Gastrocnemius medialis (tissue), 4 donors: ENCODE measurements around the gene MED13L. TPM values are rescaled to one million over a fixed set of nuclear protein-coding genes. Genes with fewer than 3 reads are reported as not detected.

Experiments used
- ATAC-seq, 2 donors: fragments of 150-250 bp; one replicate each; pipeline ENCODE4 v1.9.1; 2016
- DNase-seq, 2 donors: peaks; one replicate each; pipeline ENCODE4 v3.0.0-alpha.2; 2019
- H3K27ac ChIP-seq, 4 donors: fragments of 200-600 bp; sonication (generic); 1 replicate in 1 of 4; 2 replicates in 3 of 4; pipeline ENCODE4 v1.5.1; 2016 to 2018; ENCODE audit warnings: mild to moderate bottlenecking in 2 of 4, moderate library complexity in 1 of 4
- H3K27me3 ChIP-seq, 3 donors: fragments of 200-600 bp; sonication (generic) in 2 of 3; 1 replicate in 1 of 3; 2 replicates in 2 of 3; pipeline versions ENCODE4 v1.5.1 to v1.6.0; 2016 to 2019; ENCODE audit warnings: mild to moderate bottlenecking in 1 of 3, moderate library complexity in 1 of 3
- H3K36me3 ChIP-seq, 2 donors: fragments of 200-600 bp; sonication (generic) in 1 of 2; one replicate each; pipeline ENCODE4 v1.5.1; 2017 to 2018
- H3K4me1 ChIP-seq, 2 donors: fragments of 200-600 bp; sonication (generic) in 1 of 2; one replicate each; pipeline ENCODE4 v1.5.1; 2016 to 2017; ENCODE audit warnings: mild to moderate bottlenecking in 2 of 2
- H3K4me3 ChIP-seq, 4 donors: fragments of 200-600 bp; sonication (generic) in 3 of 4; 1 replicate in 1 of 4; 2 replicates in 3 of 4; pipeline ENCODE4 v1.5.1; 2016 to 2019; ENCODE audit warnings: mild to moderate bottlenecking in 2 of 4
- H3K9me3 ChIP-seq, 3 donors: fragments of 200-600 bp; sonication (generic) in 2 of 3; 1 replicate in 1 of 3; 2 replicates in 2 of 3; pipeline ENCODE4 v1.5.1; 2016 to 2019
- CTCF ChIP-seq, 5 experiments: fragments of 450-650 bp in 3 of 5; fragments of 200-600 bp in 2 of 5; sonication (generic) in 2 of 5; IDR thresholded peaks in 4 of 5; conservative IDR thresholded peaks in 1 of 5; 1 replicate in 4 of 5; 2 replicates in 1 of 5; pipeline ENCODE4 v1.5.1; 2016 to 2019; ENCODE audit warnings: antibody characterized with exemption in 5 of 5, mild to moderate bottlenecking in 3 of 5, moderate library complexity in 3 of 5
- POLR2A ChIP-seq, 2 donors: fragments of 450-650 bp; IDR thresholded peaks; one replicate each; pipeline ENCODE4 v1.6.1; 2017; ENCODE audit warnings: antibody characterized with exemption in 2 of 2, mild to moderate bottlenecking in 2 of 2, moderate library complexity in 2 of 2
- in situ Hi-C, 4 donors: fragments of 200-750 bp; cut with MboI; loops; one replicate each; pipeline versions ENCODE4 v1.15.0 to v1.8.0; 2017; ENCODE audit warnings: low sequenced_read_pairs in 4 of 4
- intact Hi-C: fragments of 100-400 bp; cut with DNase I; formaldehyde crosslinking; loops from one replicate; pipeline ENCODE4 v1.15.1; 2023; ENCODE audit warnings: low total_unique reads
- total RNA-seq, 4 donors: library from RNA; depleted of rRNA; stranded (reverse); fragments of >200 nt; gene quantifications; one replicate each; pipeline versions ENCODE4 v1.1.0 to v1.2.3, GENCODE V29; 2016

The MED13L gene
- total RNA-seq, 4 donors from 2014 or later = 59.5 to 92.6 (median 74.1) TPM

- intact Hi-C loops (no loop called here), in situ Hi-C loops (no loop called here)
- ATAC-seq = no peak
- Histone ChIP-seq H3K27me3 (no peaks in the 10 kb centered on the region), H3K9me3 (no peaks in the 10 kb centered on the region), H3K36me3 (no peaks in the 10 kb centered on the region), H3K4me3 (no peak overlapping the region), H3K27ac (no peak overlapping the region), H3K4me1 (no peaks in the 10 kb centered on the region)
- no peak for TF ChIP-seq POLR2A (IDR thresholded peaks at IDR 0.05)
- no peak for TF ChIP-seq CTCF (IDR thresholded peaks at IDR 0.05 in 4 of 5, conservative IDR thresholded peaks at IDR 0.05 in 1 of 5)
- no peak for DNase-seq
Observed at GRCh38 chr12:115943310-115943629, 334.2 kb downstream of the MED13L start.

- no peaks in the 10 kb centered on the region for H3K4me1 ChIP-seq
- in situ Hi-C loops = no loop called here
- intact Hi-C loops = no loop called here
- no peaks in the 10 kb centered on the region for H3K9me3 ChIP-seq
- no peak overlapping the region for H3K4me3 ChIP-seq
- DNase-seq (no peak), ATAC-seq (no peak)
- no peaks in the 10 kb centered on the region for H3K36me3 ChIP-seq
- TF ChIP-seq POLR2A (IDR thresholded peaks at IDR 0.05) (no peak), CTCF (IDR thresholded peaks at IDR 0.05 in 4 of 5, conservative IDR thresholded peaks at IDR 0.05 in 1 of 5) (no peak)
- H3K27me3 ChIP-seq = no peaks in the 10 kb centered on the region
- H3K27ac ChIP-seq = no peak overlapping the region
Observed at GRCh38 chr12:115942346-115942745, 335.1 kb downstream of the MED13L start.

GRCh38 chr12:115941362-115941761 is 336.1 kb downstream of the MED13L start:
- intact Hi-C loops = no loop called here
- no peaks in the 10 kb centered on the region for H3K4me1 ChIP-seq
- no peak overlapping the region for H3K27ac ChIP-seq
- H3K36me3 ChIP-seq = no peaks in the 10 kb centered on the region
- TF ChIP-seq POLR2A (IDR thresholded peaks at IDR 0.05) (no peak), CTCF (IDR thresholded peaks at IDR 0.05 in 4 of 5, conservative IDR thresholded peaks at IDR 0.05 in 1 of 5) (no peak)
- no peaks in the 10 kb centered on the region for H3K9me3 ChIP-seq
- H3K4me3 ChIP-seq = no peak overlapping the region
- H3K27me3 ChIP-seq = no peaks in the 10 kb centered on the region
- in situ Hi-C loops = no loop called here
- no peak for ATAC-seq
- DNase-seq = no peak

- Histone ChIP-seq H3K4me1 (no peaks in the 10 kb centered on the region), H3K27me3 (no peaks in the 10 kb centered on the region), H3K27ac (no peak overlapping the region), H3K9me3 (no peaks in the 10 kb centered on the region), H3K4me3 (no peak overlapping the region), H3K36me3 (no peaks in the 10 kb centered on the region)
- ATAC-seq (no peak), DNase-seq (no peak)
- TF ChIP-seq CTCF (IDR thresholded peaks at IDR 0.05 in 4 of 5, conservative IDR thresholded peaks at IDR 0.05 in 1 of 5) (no peak), POLR2A (IDR thresholded peaks at IDR 0.05) (no peak)
- in situ Hi-C loops (no loop called here), intact Hi-C loops (no loop called here)
Observed at GRCh38 chr12:115938794-115939377, 338.6 kb downstream of the MED13L start.
